ENCODE data around the gene ADAMTS2.

DNA sequence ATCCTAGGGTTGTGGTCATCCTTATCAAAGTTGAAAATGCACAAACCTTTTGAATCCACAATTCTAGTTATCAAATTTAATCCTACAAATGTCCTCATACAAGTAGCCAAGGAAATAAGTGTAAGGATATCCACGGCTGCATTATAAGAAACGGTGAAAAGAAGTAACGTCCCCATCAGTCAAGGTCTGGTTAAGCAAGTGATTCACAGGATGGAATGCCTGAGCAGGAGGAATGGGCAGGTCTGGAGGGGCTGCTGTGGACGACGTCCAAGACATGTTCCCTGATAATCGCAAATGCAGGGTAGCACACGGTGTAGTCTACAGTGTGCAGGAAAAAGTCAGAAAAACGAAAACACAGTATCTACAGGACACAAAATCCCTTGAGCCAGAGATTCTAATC is 118.6 kb downstream of the ADAMTS2 start:
- no peak for TF ChIP-seq EZH2 (IDR thresholded peaks at IDR 0.05)
- TF ChIP-seq POLR2AphosphoS5 (IDR thresholded peaks at IDR 0.05; ENCODE audit: borderline replicate concordance, low read depth, low read length), result no peak
- no peak for TF ChIP-seq FOXP2 (optimal IDR thresholded peaks at IDR 0.05; ENCODE audit: control extremely low read depth, extremely low read length, insufficient read depth)
